WTC11 (cell line): ENCODE data around the gene KDM1B. TPM values are rescaled to one million over a fixed set of nuclear protein-coding genes. Genes with fewer than 3 reads are reported as not detected.
A peak's percentile ranks its signal among the peaks of the same experiment; 100 is the strongest.

Experiments
- ATAC-seq: fragments of 200-7000 bp; cut with Tn5 transposase; 2 replicates; pipeline ENCODE4 v1.10.0; 2021; ENCODE audit warnings: mild to moderate bottlenecking, moderate library complexity
- CTCF ChIA-PET: fragments of 300-600 bp; sonication (Branson Sonifier 250); formaldehyde crosslinking; loops from one replicate; lab custom pipeline; 2021; ENCODE audit warnings: antibody characterized with exemption; lab: Charles Lee
- POLR2A ChIA-PET: fragments of 350-600 bp; sonication (Branson Sonifier 250); formaldehyde crosslinking; loops from one replicate; lab custom pipeline; 2021; ENCODE audit warnings: antibody characterized with exemption; lab: Charles Lee
- DNase-seq: peaks from one replicate; pipeline ENCODE4 v3.0.0; 2021; ENCODE audit warnings: low spot score
- H3K27ac Mint-ChIP-seq: 2 replicates; pipeline ENCODE4 v1.8.0; 2021; ENCODE audit warnings: mixed read lengths
- H3K27me3 Mint-ChIP-seq: 2 replicates; pipeline ENCODE4 v1.8.0; 2021; ENCODE audit warnings: low read depth, mild to moderate bottlenecking, moderate library complexity, mixed read lengths
- H3K36me3 Mint-ChIP-seq: 2 replicates; pipeline ENCODE4 v1.8.0; 2021; ENCODE audit warnings: mixed read lengths
- H3K4me1 Mint-ChIP-seq: 2 replicates; pipeline ENCODE4 v1.8.0; 2022; ENCODE audit warnings: mixed read lengths
- H3K4me3 Mint-ChIP-seq: 2 replicates; pipeline ENCODE4 v1.8.0; 2021; ENCODE audit warnings: mild to moderate bottlenecking, moderate library complexity, mixed read lengths
- H3K9me3 Mint-ChIP-seq: 2 replicates; pipeline ENCODE4 v1.8.0; 2021; ENCODE audit warnings: mixed read lengths
- ELF4 ChIP-seq: sonication (generic); formaldehyde crosslinking; IDR thresholded peaks from 2 replicates; pipeline ENCODE4 v1.8.1; 2022; ENCODE audit warnings: low read depth, mild to moderate bottlenecking, moderate library complexity, missing genetic modification reagents
- ESRRA ChIP-seq: sonication (generic); formaldehyde crosslinking; IDR thresholded peaks from 2 replicates; pipeline ENCODE4 v1.8.1; 2022; ENCODE audit warnings: mild to moderate bottlenecking, missing genetic modification reagents, borderline replicate concordance
- ETV6 ChIP-seq: sonication (generic); formaldehyde crosslinking; IDR thresholded peaks from 2 replicates; pipeline ENCODE4 v1.8.1; 2022; ENCODE audit warnings: mild to moderate bottlenecking, missing genetic modification reagents
- FOXK1 ChIP-seq: sonication (generic); formaldehyde crosslinking; IDR thresholded peaks from 2 replicates; pipeline ENCODE4 v1.8.0; 2022; ENCODE audit warnings: mild to moderate bottlenecking, moderate library complexity, missing genetic modification reagents
- FOXP1 ChIP-seq: sonication (generic); formaldehyde crosslinking; IDR thresholded peaks from 2 replicates; pipeline ENCODE4 v1.8.0; 2022; ENCODE audit warnings: missing genetic modification reagents, mild to moderate bottlenecking, moderate library complexity, borderline replicate concordance
- GABPB1 ChIP-seq: sonication (generic); formaldehyde crosslinking; IDR thresholded peaks from 2 replicates; pipeline ENCODE4 v1.8.1; 2023; ENCODE audit warnings: mild to moderate bottlenecking, missing genetic modification reagents
- GRHL2 ChIP-seq: fragments of 250-450 bp; sonication (Bioruptor Pico); IDR thresholded peaks from 2 replicates; pipeline ENCODE4 v1.8.0; 2022; ENCODE audit warnings: mild to moderate bottlenecking, moderate library complexity; ENCODE audit not compliant: insufficient replicate concordance, severe bottlenecking
- JUN ChIP-seq: sonication (generic); formaldehyde crosslinking; IDR thresholded peaks from 2 replicates; pipeline ENCODE4 v1.8.0; 2023; ENCODE audit warnings: mild to moderate bottlenecking, missing genetic modification reagents
- MYBL2 ChIP-seq: sonication (generic); formaldehyde crosslinking; IDR thresholded peaks from 2 replicates; pipeline ENCODE4 v1.8.1; 2023; ENCODE audit warnings: mild to moderate bottlenecking, moderate library complexity, missing genetic modification reagents
- NFE2L1 ChIP-seq: sonication (generic); formaldehyde crosslinking; IDR thresholded peaks from 2 replicates; pipeline ENCODE4 v1.8.1; 2023; ENCODE audit warnings: missing genetic modification reagents
- NFYB ChIP-seq: sonication (generic); formaldehyde crosslinking; conservative IDR thresholded peaks from 2 replicates; pipeline ENCODE4 v1.8.0; 2022; ENCODE audit warnings: low read depth, missing genetic modification reagents
- RELA ChIP-seq: sonication (generic); formaldehyde crosslinking; IDR thresholded peaks from 2 replicates; pipeline ENCODE4 v1.8.1; 2022; ENCODE audit warnings: missing genetic modification reagents, mild to moderate bottlenecking, borderline replicate concordance
- SMAD4 ChIP-seq: sonication (generic); formaldehyde crosslinking; IDR thresholded peaks from 2 replicates; pipeline ENCODE4 v1.8.0; 2022; ENCODE audit warnings: mild to moderate bottlenecking, missing genetic modification reagents
- SP1 ChIP-seq: sonication (generic); formaldehyde crosslinking; conservative IDR thresholded peaks from 2 replicates; pipeline ENCODE4 v1.8.1; 2022; ENCODE audit warnings: missing genetic modification reagents
- total RNA-seq: library from RNA; stranded (reverse); gene quantifications from 3 replicates; pipeline ENCODE4 v1.2.3, GENCODE V29; 2021
- TF ChIP-seq, protein P1 (sequence below): sonication (generic); formaldehyde crosslinking; IDR thresholded peaks from 2 replicates; pipeline ENCODE4 v1.8.0; 2023; ENCODE audit warnings: missing genetic modification reagents, mild to moderate bottlenecking, borderline replicate concordance
- TF ChIP-seq, protein P2 (sequence below): sonication (generic); formaldehyde crosslinking; IDR thresholded peaks from 2 replicates; pipeline ENCODE4 v1.8.1; 2022; ENCODE audit warnings: mild to moderate bottlenecking, moderate library complexity, missing genetic modification reagents
- TF ChIP-seq, protein P3 (sequence below): sonication (generic); formaldehyde crosslinking; IDR thresholded peaks from 2 replicates; pipeline ENCODE4 v1.8.0; 2023; ENCODE audit warnings: missing genetic modification reagents
- TF ChIP-seq, protein P4 (sequence below): sonication (generic); formaldehyde crosslinking; IDR thresholded peaks from 2 replicates; pipeline ENCODE4 v1.8.1; 2022; ENCODE audit warnings: low read depth, mild to moderate bottlenecking, moderate library complexity, missing genetic modification reagents, borderline replicate concordance
- TF ChIP-seq, protein P5 (sequence below): sonication (generic); formaldehyde crosslinking; IDR thresholded peaks from 2 replicates; pipeline ENCODE4 v1.8.0; 2022; ENCODE audit warnings: mild to moderate bottlenecking, missing genetic modification reagents
- TF ChIP-seq, protein P6 (sequence below): sonication (generic); formaldehyde crosslinking; IDR thresholded peaks from 2 replicates; pipeline ENCODE4 v1.8.1; 2023; ENCODE audit warnings: mild to moderate bottlenecking, missing genetic modification reagents

Gene KDM1B
- total RNA-seq, 1 experiment from 2014 or later: 6.7 TPM

DNA sequence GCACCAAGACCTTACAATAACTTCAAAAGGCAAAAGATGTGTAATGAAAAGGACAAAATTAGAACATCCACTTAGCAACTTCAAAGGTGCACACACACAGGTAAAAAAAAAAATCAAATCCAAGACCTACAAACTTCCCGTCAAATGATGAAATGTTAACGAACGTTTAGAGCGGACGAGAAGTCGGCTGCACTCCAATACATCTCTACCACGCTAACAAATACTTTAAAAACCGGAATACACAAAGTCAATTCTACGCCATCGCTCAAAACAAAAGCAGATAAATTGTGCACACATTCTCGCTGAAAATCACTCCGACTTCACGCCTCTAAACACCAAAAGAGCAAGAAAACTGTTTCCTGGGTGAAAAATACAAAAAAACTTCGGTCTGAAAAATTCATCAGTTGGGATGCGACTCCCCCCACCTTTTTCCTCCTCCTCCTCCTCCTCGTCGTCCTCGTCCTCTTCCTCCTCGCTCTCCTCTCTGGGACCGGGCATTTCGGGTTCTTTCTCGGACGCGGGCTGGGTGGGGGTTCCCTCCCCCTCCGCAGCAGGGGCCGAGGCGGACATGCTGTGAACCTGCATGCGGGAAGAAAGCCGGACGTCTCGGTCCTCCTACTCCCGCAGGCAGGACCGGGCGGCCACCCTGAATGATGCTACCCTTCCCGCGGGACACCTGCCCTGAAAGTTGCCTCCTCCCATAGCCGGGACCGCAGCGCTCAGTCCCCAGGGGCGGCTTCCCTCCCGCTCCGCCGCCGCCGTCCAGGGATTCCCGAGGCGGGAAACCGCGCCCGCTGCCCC, 108.4 kb downstream of the KDM1B start (continued):
- TF ChIP-seq, protein P1, sequence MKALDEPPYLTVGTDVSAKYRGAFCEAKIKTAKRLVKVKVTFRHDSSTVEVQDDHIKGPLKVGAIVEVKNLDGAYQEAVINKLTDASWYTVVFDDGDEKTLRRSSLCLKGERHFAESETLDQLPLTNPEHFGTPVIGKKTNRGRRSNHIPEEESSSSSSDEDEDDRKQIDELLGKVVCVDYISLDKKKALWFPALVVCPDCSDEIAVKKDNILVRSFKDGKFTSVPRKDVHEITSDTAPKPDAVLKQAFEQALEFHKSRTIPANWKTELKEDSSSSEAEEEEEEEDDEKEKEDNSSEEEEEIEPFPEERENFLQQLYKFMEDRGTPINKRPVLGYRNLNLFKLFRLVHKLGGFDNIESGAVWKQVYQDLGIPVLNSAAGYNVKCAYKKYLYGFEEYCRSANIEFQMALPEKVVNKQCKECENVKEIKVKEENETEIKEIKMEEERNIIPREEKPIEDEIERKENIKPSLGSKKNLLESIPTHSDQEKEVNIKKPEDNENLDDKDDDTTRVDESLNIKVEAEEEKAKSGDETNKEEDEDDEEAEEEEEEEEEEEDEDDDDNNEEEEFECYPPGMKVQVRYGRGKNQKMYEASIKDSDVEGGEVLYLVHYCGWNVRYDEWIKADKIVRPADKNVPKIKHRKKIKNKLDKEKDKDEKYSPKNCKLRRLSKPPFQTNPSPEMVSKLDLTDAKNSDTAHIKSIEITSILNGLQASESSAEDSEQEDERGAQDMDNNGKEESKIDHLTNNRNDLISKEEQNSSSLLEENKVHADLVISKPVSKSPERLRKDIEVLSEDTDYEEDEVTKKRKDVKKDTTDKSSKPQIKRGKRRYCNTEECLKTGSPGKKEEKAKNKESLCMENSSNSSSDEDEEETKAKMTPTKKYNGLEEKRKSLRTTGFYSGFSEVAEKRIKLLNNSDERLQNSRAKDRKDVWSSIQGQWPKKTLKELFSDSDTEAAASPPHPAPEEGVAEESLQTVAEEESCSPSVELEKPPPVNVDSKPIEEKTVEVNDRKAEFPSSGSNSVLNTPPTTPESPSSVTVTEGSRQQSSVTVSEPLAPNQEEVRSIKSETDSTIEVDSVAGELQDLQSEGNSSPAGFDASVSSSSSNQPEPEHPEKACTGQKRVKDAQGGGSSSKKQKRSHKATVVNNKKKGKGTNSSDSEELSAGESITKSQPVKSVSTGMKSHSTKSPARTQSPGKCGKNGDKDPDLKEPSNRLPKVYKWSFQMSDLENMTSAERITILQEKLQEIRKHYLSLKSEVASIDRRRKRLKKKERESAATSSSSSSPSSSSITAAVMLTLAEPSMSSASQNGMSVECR (CRISPR knock-in tag): no peak

DNA sequence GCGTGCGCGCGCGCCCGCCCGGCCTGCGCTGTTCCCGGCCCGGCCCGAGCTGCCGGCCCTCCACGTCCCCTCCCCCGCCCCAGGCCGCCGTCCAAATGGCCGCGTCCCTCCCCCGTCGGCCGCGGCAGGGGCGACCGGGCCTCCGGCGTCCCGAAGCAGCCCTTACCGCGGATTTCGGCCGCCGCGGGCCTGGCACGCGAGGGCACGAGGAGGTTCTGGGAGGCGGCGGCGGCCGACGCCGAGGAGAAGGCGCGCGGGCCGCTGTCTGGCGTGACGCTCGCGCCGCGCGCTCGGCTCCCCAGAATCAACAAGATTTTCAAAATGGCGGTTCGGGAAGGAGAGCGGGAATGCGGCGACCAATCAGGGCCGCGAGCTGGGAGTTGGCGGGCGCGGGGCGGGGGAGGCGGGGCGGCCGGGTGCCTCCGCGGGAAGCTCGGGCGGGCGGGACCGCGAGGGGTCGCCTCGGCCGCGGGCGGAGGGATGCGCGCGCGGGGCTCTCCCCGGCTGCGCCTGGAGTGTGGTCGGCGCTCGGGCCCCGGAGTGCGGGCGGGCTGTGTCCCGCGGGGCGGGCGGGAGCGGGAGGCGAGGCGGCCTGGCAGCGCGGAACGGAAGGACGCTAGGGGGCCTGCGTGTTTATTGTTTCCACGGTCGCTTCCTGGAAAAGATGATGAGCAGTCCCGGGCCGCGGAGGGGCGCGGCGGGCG, 109.1 kb downstream of the KDM1B start, which contains the start of gene DEK:
TSS of gene DEK (minus strand) at position 312 of the 704 bp plus-strand sequence. CDS start 543 bp downstream, outside the sequence.
- Mint-ChIP-seq H3K4me1 (peaks cover 45% of the 10 kb centered on the region), H3K27ac (peak within 1 kb of the TSS; percentile 97), H3K27me3 (no peaks in the 10 kb centered on the region), H3K9me3 (no peaks in the 10 kb centered on the region), H3K36me3 (peaks cover 31% of the 10 kb centered on the region), H3K4me3 (peak within 1 kb of the TSS; percentile 94)
- DNase-seq (peak; percentile 87), ATAC-seq (peak; percentile 72)
- ChIA-PET CTCF (interaction anchor here (0.9 to 1.4 kb wide), 3 partner anchors 14 to 123 kb away, joined by 3 to 6 read pairs (median 3); partner anchors contain the start of gene RNF144B), POLR2A (interaction anchor here (0.6 kb wide), 2 partner anchors 10 to 107 kb away, joined by 3 to 5 read pairs; no protein-coding TSS in a partner anchor)
- TF ChIP-seq ESRRA (CRISPR knock-in tag) (no peak), RELA (CRISPR knock-in tag) (no peak), MYBL2 (0 out of 2 replicates have a peak, but pooled peaks have one; percentile 19), NFYB (CRISPR knock-in tag) (peak; percentile 62), NFE2L1 (0 out of 2 replicates have a peak, but pooled peaks have one; percentile 18), JUN (peak; percentile 17; the same call in 1 of the 2 replicates), GRHL2 (CRISPR knock-in tag) (no peak), FOXP1 (CRISPR knock-in tag) (0 out of 2 replicates have a peak, but pooled peaks have one; percentile 75), GABPB1 (CRISPR knock-in tag) (0 out of 2 replicates have a peak, but pooled peaks have one; percentile 7), ELF4 (0 out of 2 replicates have a peak, but pooled peaks have one; percentile 2), SMAD4 (no peak), SP1 (CRISPR knock-in tag) (peak; percentile 60), FOXK1 (CRISPR knock-in tag) (peak; percentile 75), ETV6 (CRISPR knock-in tag) (0 out of 2 replicates have a peak, but pooled peaks have one; percentile 29)
- TF ChIP-seq, protein P2, sequence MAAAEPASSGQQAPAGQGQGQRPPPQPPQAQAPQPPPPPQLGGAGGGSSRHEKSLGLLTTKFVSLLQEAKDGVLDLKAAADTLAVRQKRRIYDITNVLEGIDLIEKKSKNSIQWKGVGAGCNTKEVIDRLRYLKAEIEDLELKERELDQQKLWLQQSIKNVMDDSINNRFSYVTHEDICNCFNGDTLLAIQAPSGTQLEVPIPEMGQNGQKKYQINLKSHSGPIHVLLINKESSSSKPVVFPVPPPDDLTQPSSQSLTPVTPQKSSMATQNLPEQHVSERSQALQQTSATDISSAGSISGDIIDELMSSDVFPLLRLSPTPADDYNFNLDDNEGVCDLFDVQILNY: peak; percentile 89
- TF ChIP-seq, protein P3, sequence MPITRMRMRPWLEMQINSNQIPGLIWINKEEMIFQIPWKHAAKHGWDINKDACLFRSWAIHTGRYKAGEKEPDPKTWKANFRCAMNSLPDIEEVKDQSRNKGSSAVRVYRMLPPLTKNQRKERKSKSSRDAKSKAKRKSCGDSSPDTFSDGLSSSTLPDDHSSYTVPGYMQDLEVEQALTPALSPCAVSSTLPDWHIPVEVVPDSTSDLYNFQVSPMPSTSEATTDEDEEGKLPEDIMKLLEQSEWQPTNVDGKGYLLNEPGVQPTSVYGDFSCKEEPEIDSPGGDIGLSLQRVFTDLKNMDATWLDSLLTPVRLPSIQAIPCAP (CRISPR knock-in tag): no peak
- TF ChIP-seq, protein P4, sequence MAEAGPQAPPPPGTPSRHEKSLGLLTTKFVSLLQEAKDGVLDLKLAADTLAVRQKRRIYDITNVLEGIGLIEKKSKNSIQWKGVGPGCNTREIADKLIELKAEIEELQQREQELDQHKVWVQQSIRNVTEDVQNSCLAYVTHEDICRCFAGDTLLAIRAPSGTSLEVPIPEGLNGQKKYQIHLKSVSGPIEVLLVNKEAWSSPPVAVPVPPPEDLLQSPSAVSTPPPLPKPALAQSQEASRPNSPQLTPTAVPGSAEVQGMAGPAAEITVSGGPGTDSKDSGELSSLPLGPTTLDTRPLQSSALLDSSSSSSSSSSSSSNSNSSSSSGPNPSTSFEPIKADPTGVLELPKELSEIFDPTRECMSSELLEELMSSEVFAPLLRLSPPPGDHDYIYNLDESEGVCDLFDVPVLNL (CRISPR knock-in tag): peak; percentile 91; the same call in 1 of the 2 replicates
- TF ChIP-seq, protein P5, sequence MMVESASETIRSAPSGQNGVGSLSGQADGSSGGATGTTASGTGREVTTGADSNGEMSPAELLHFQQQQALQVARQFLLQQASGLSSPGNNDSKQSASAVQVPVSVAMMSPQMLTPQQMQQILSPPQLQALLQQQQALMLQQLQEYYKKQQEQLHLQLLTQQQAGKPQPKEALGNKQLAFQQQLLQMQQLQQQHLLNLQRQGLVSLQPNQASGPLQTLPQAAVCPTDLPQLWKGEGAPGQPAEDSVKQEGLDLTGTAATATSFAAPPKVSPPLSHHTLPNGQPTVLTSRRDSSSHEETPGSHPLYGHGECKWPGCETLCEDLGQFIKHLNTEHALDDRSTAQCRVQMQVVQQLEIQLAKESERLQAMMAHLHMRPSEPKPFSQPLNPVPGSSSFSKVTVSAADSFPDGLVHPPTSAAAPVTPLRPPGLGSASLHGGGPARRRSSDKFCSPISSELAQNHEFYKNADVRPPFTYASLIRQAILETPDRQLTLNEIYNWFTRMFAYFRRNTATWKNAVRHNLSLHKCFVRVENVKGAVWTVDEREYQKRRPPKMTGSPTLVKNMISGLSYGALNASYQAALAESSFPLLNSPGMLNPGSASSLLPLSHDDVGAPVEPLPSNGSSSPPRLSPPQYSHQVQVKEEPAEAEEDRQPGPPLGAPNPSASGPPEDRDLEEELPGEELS (CRISPR knock-in tag): 0 out of 2 replicates have a peak, but pooled peaks have one; percentile 46
- TF ChIP-seq, protein P6, sequence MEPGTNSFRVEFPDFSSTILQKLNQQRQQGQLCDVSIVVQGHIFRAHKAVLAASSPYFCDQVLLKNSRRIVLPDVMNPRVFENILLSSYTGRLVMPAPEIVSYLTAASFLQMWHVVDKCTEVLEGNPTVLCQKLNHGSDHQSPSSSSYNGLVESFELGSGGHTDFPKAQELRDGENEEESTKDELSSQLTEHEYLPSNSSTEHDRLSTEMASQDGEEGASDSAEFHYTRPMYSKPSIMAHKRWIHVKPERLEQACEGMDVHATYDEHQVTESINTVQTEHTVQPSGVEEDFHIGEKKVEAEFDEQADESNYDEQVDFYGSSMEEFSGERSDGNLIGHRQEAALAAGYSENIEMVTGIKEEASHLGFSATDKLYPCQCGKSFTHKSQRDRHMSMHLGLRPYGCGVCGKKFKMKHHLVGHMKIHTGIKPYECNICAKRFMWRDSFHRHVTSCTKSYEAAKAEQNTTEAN: peak; percentile 49; the same call in 1 of the 2 replicates
